Measurements from ENCODE around the gene CBLB.

DNA sequence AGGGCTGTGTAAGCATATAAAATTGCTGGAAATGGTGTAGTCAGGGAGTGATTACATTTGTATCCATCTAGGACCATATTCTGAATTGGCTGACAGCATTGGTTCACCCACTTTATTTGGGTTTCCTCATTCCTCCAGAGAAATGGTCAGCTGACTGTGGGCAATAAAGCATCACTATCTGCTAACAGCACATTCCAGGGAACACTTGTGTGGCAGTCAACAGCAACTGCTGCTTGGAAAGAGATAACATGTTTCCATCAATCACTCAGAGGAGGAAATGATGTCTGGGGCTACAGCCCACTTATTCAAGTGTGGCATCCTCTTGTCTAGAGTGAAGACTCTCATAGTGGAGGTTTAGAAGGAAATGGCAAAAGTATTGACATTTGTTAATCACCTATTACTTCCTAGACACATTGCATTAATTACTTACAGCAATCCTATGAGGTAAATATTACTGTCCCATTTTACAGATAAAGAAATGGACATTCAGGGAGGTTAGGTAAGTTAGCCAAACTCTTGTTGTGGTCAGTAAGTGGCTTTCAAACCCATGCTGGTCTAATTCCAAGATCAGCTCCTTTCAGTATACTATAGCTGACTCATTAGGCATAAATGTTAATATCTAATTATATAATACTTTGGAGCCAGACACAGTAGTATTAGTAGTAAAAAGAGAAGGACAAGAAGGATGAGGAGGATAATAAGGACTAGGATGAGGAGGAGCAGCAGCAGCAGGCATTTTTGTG lies 254.4 kb downstream of the CBLB start:
- TF ChIP-seq, protein P1, sequence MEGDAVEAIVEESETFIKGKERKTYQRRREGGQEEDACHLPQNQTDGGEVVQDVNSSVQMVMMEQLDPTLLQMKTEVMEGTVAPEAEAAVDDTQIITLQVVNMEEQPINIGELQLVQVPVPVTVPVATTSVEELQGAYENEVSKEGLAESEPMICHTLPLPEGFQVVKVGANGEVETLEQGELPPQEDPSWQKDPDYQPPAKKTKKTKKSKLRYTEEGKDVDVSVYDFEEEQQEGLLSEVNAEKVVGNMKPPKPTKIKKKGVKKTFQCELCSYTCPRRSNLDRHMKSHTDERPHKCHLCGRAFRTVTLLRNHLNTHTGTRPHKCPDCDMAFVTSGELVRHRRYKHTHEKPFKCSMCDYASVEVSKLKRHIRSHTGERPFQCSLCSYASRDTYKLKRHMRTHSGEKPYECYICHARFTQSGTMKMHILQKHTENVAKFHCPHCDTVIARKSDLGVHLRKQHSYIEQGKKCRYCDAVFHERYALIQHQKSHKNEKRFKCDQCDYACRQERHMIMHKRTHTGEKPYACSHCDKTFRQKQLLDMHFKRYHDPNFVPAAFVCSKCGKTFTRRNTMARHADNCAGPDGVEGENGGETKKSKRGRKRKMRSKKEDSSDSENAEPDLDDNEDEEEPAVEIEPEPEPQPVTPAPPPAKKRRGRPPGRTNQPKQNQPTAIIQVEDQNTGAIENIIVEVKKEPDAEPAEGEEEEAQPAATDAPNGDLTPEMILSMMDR (conservative IDR thresholded peaks at IDR 0.05; ENCODE audit: low read length) = no peak
- no peak for TF ChIP-seq EZH2phosphoT487 (IDR thresholded peaks at IDR 0.05; ENCODE audit: borderline replicate concordance)
